ENCODE results near the gene CNDP1.
A peak's percentile ranks its signal among the peaks of the same experiment; 100 is the strongest.
"Not testable (repeated sequence)": the region's sequence is repeated elsewhere in the genome, so short reads cannot be mapped to it uniquely, and the experiment has no call there.

Gene CNDP1

DNA sequence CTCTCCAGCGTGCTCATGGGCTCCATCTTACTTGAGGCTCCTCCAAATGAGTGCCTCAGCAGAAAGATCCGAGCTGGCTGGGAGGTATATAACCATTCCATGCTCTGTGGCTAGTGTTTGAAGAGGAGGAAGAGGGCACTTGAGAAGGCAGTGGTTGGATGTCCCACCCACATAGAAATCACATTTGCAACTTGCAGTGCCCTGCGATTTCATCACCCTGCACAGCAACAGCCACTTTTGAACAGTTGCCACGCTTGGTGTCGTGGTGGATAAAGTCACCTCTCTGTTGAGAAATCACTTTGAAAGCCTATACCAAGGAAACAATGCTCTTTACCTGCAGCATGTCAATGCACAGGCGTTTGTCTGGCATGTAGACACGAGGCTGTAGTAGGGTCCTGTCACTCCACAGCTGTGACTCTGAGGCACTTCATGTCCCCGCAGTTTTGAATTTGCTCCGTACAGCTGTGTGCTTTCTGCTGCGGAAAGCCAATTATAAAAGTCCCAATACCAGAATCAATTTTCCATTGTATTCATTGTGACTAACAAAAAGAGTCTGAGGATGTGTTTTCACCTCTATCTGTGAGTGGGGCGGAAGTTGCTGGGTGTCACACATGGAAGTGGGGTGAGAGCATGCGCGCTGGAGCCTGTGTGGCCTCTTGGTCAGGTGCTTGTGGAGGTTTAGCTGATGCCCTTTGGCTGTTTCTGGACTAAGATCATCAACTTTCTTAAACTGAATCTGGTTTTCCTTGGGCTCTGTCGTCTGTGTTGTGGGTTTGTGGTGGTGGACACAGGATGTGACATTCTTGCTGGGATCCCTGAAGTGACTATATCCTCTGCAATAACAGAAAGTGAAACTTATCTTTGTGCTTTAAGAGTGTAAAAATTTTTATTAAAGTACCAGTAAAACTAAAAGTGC is 35.3 kb upstream of the CNDP1 start:
- TF ChIP-seq, protein P1, sequence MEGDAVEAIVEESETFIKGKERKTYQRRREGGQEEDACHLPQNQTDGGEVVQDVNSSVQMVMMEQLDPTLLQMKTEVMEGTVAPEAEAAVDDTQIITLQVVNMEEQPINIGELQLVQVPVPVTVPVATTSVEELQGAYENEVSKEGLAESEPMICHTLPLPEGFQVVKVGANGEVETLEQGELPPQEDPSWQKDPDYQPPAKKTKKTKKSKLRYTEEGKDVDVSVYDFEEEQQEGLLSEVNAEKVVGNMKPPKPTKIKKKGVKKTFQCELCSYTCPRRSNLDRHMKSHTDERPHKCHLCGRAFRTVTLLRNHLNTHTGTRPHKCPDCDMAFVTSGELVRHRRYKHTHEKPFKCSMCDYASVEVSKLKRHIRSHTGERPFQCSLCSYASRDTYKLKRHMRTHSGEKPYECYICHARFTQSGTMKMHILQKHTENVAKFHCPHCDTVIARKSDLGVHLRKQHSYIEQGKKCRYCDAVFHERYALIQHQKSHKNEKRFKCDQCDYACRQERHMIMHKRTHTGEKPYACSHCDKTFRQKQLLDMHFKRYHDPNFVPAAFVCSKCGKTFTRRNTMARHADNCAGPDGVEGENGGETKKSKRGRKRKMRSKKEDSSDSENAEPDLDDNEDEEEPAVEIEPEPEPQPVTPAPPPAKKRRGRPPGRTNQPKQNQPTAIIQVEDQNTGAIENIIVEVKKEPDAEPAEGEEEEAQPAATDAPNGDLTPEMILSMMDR (IDR thresholded peaks at IDR 0.05; ENCODE audit: low read length, missing control alignments), result no peak
- peak overlapping the region; percentile 26 for H3K4me3 ChIP-seq (replicated peaks; ENCODE audit: low read depth, low read length)
- DNase-seq (ENCODE audit: low read depth), result no peak

DNA sequence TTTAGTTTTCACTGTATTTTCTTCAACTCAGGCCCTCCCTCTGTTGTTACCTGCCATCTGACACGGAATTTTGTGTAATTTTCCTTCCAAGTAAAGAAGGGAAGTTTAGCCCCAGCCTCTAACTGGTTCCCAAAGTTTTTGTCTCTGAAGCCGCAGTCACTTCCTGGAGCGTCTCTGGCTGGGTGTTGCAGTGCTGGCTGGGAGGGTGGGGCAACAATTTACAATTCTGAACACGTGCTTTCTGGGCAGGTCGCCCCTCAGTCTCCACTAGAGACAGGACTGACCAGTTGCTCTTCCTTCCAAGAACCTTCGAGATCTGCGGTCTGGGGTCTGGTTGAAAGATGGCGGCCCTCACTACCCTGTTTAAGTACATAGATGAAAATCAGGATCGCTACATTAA is 34.7 kb upstream of the CNDP1 start:
- TF ChIP-seq, protein P1 (IDR thresholded peaks at IDR 0.05; ENCODE audit: low read length, missing control alignments), result no peak
- H3K4me3 ChIP-seq (replicated peaks; ENCODE audit: low read depth, low read length), result peak overlapping the region; percentile 26
- DNase-seq (ENCODE audit: low read depth), result peak; percentile 69

DNA sequence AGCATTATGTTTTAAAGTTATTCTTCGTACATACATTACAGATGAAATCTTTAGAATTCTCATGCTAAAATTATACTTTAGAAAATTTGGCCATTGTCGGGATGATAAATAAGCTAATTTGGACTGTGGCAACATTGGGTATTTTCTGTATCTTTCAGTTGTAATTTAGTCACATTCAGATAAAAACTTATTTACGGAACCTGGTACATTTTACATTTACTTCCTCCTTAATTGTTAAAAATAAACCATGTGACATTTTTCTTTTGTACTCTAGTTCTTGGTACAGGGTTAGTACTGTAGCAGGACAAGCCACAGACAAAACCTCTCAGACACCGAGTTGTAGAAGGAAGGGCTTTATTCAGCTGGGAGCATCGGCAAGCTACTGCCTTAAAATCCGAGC is 33.9 kb upstream of the CNDP1 start:
- H3K4me3 ChIP-seq (replicated peaks; ENCODE audit: low read depth, low read length), result no peak overlapping the region
- DNase-seq (ENCODE audit: low read depth), result no peak
- TF ChIP-seq, protein P1 (IDR thresholded peaks at IDR 0.05; ENCODE audit: low read length, missing control alignments), result no peak

DNA sequence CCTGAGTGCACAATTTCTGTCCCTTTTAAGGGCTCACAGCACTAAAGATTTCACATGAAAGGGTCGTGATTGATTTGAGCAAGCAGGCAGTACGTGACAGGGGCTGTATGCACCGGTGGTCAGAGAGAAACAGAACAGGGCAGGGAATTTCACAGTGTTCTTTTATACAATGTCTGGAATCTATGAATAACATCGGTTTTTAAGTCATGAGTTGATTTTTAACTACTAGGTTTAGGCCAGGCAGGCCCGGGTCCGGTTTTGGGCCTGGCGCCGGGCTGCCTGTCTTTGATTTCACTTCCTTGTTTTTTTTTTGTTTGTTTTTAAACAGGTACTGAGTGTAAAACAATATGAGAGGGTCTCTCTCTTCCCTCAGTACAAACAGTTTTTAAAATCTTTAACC is 33.5 kb upstream of the CNDP1 start:
- not testable (repeated sequence) for DNase-seq (ENCODE audit: low read depth); H3K4me3 ChIP-seq (replicated peaks; ENCODE audit: low read depth, low read length)

DNA sequence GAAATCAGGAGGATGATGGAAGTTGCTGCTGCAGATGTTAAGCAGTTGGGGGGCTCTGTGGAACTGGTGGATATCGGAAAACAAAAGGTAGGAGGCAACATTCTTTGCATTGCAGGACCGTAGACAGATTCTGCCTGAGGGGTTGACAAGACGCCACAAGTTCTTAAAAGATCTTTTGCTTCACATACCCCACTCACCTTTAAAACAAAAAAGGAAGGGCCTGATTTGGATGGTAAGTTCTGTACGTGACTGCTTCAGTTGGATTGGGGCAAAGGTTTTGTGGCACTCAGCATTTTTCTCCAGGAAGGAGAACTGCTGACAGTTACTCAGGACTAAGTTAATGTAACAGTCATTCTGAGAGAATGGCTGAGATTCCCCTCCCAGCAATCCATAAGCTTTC is 32.9 kb upstream of the CNDP1 start:
- DNase-seq (ENCODE audit: low read depth), result no peak
- TF ChIP-seq, protein P1 (IDR thresholded peaks at IDR 0.05; ENCODE audit: low read length, missing control alignments), result no peak
- no peak overlapping the region for H3K4me3 ChIP-seq (replicated peaks; ENCODE audit: low read depth, low read length)

DNA sequence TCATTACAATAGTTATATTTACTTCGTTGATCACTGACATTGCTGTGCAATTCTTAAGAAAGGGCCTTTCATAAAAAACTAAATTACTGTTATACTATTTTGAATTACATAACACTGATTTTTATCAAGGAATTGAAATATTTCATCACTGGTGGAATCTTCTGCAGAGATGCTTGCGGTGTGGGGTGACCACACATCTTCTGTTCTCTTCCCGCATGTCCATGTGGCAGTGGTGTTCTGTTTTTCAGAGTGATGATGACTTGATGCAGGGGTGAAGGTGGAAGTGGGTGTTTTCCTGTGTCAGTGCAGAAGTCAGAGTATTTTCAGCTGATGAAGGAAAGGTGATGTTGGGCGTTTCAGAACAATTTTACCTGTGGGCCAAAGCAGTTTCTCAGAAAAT is 31.2 kb upstream of the CNDP1 start:
- TF ChIP-seq, protein P1 (IDR thresholded peaks at IDR 0.05; ENCODE audit: low read length, missing control alignments), result no peak
- H3K4me3 ChIP-seq (replicated peaks; ENCODE audit: low read depth, low read length), result no peak overlapping the region
- no peak for DNase-seq (ENCODE audit: low read depth)

DNA sequence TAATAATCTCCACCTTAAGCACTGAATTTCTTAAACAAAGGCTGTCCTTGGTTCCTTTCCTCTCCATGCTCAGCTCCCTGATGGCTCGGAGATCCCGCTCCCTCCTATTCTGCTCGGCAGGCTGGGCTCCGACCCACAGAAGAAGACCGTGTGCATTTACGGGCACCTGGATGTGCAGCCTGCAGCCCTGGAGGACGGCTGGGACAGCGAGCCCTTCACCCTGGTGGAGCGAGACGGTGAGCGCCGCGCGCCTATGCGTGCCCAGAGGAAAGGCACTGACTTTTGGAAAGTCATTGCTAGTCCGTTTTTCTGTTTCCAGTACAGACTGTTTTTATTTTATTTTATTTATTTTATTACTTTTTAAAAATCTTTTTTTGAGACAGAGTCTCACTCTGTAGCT is 28.5 kb upstream of the CNDP1 start:
- H3K4me3 ChIP-seq (replicated peaks; ENCODE audit: low read depth, low read length), result no peak overlapping the region
- DNase-seq (ENCODE audit: low read depth), result no peak
- TF ChIP-seq, protein P1 (IDR thresholded peaks at IDR 0.05; ENCODE audit: low read length, missing control alignments), result no peak
